Measurements from ENCODE around the gene DGKH.

DGKH gene

DNA sequence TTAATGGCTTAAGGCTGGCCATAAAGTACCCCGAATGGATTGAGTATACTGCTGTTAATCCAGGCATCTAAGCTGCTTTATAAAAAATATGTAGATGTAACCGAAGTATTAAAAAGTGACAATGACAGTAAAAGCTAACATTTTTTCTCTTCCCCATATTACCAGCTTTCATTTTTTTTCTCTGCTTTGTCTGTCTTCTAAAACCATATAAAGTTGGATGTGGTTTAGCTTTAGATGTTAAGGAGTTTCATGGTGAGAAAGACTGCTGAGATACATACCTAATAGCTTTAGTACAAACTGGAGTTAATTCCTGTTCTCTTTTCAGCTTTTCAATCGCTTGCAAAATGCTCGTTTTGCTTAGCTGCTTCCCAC is 224.3 kb downstream of the DGKH start:
- H3K9me3 ChIP-seq: no peaks in the 10 kb centered on the region
- peaks cover 8 to 19% of the 10 kb centered on the region in 2 experiments for H3K4me1 ChIP-seq (ENCODE audit: control insufficient read depth in 1 of 2, insufficient read depth in 1 of 2, low read depth in 1 of 2, low read length in 1 of 2)
- TF ChIP-seq, protein P1, sequence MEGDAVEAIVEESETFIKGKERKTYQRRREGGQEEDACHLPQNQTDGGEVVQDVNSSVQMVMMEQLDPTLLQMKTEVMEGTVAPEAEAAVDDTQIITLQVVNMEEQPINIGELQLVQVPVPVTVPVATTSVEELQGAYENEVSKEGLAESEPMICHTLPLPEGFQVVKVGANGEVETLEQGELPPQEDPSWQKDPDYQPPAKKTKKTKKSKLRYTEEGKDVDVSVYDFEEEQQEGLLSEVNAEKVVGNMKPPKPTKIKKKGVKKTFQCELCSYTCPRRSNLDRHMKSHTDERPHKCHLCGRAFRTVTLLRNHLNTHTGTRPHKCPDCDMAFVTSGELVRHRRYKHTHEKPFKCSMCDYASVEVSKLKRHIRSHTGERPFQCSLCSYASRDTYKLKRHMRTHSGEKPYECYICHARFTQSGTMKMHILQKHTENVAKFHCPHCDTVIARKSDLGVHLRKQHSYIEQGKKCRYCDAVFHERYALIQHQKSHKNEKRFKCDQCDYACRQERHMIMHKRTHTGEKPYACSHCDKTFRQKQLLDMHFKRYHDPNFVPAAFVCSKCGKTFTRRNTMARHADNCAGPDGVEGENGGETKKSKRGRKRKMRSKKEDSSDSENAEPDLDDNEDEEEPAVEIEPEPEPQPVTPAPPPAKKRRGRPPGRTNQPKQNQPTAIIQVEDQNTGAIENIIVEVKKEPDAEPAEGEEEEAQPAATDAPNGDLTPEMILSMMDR (IDR thresholded peaks at IDR 0.05): no peak
- no peaks in the 10 kb centered on the region for H3K27me3 ChIP-seq
- no peaks in the 10 kb centered on the region for H3K36me3 ChIP-seq
- peak overlapping the region; percentile 73 to 89 for H3K4me3 ChIP-seq (ENCODE audit: low read depth in 1 of 2, low read length in 1 of 2)
- no peak overlapping the region for H3K27ac ChIP-seq

DNA sequence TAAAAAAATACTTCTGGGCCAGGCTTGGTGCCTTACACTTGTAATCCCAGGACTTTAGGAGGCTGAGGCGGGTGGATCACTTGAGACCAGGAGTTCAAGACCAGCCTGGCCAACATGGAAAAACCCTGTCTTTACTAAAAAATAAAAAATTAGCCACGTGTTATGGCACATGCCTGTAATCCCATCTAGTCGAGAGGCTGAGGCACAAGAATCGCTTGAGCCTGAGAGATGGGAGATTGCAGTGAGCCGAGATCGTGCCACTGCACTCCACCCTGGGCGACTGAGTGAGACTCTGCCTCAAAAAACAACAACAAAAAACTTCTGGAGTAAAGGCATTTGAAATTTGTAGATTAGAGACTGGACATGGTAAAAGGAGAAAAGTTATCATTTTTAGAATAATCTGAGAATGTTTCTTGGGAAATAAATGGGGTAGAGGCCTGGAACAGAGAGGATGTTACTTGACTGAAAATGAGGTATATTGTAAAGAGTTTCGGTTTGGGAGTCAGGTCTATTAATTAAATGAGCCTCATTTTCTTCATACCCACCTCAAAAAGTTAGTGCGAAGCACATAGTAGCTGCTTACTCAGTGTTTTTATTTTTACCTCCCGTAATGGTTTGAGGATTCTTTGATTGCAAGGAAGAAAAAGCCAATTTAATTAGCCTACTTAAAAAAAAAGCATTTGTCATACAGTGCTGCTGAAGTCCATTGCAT is 226.1 kb downstream of the DGKH start:
- TF ChIP-seq, protein P1 (IDR thresholded peaks at IDR 0.05): no peak
- Histone ChIP-seq H3K4me1 (ENCODE audit: control insufficient read depth in 1 of 2, insufficient read depth in 1 of 2, low read depth in 1 of 2, low read length in 1 of 2) (peaks cover 13 to 22% of the 10 kb centered on the region in 2 experiments), H3K27ac (no peak overlapping the region), H3K9me3 (no peaks in the 10 kb centered on the region), H3K36me3 (no peaks in the 10 kb centered on the region), H3K4me3 (ENCODE audit: low read depth in 1 of 2, low read length in 1 of 2) (no peak overlapping the region), H3K27me3 (no peaks in the 10 kb centered on the region)

DNA sequence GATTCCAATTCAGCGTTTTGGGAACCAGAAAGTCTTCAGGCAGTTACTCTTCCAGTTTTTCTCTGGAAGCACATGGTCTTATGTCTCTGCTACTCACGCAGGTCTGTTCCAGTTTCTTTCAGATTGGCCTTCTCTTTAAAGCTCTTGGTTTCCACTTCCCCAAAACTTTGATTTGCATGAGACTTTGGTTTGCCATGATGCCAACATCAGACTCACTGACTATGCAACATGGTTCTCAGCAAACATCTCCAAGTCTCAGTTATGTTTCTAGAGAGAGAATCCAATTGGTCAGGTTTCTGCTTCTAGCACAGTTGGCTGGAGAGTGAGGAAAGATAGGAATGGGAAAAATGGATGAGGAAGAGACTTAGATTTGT is 226.6 kb downstream of the DGKH start:
- TF ChIP-seq, protein P1 (IDR thresholded peaks at IDR 0.05): no peak
- Histone ChIP-seq H3K36me3 (no peaks in the 10 kb centered on the region), H3K4me3 (ENCODE audit: low read depth in 1 of 2, low read length in 1 of 2) (no peak overlapping the region), H3K9me3 (no peaks in the 10 kb centered on the region), H3K4me1 (ENCODE audit: control insufficient read depth in 1 of 2, insufficient read depth in 1 of 2, low read depth in 1 of 2, low read length in 1 of 2) (peaks cover 13 to 22% of the 10 kb centered on the region in 2 experiments), H3K27ac (no peak overlapping the region), H3K27me3 (no peaks in the 10 kb centered on the region)

DNA sequence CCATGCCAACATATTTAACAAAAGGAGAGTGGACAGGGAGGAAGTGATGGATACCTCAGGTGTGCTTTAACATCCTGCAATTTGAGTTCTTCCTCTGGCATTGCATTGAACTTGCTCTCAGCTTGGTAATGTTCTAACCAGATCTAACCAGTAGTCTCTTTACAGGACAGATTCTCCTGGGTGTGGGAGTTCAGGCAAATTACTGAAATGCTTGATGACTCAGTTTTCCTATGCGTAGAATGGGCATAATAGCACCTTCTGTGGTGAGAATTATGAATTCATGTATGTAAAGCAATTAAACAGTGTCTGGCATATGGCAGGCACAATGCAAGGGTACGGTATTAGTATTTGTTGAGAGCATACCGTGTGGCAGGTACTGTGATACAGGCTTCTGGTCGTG is 227.1 kb downstream of the DGKH start:
- TF ChIP-seq, protein P1 (IDR thresholded peaks at IDR 0.05): no peak
- Histone ChIP-seq H3K27me3 (no peaks in the 10 kb centered on the region), H3K4me1 (ENCODE audit: control insufficient read depth in 1 of 2, insufficient read depth in 1 of 2, low read depth in 1 of 2, low read length in 1 of 2) (peaks cover 13 to 22% of the 10 kb centered on the region in 2 experiments), H3K4me3 (ENCODE audit: low read depth in 1 of 2, low read length in 1 of 2) (no peak overlapping the region), H3K9me3 (no peaks in the 10 kb centered on the region), H3K27ac (no peak overlapping the region), H3K36me3 (no peaks in the 10 kb centered on the region)

DNA sequence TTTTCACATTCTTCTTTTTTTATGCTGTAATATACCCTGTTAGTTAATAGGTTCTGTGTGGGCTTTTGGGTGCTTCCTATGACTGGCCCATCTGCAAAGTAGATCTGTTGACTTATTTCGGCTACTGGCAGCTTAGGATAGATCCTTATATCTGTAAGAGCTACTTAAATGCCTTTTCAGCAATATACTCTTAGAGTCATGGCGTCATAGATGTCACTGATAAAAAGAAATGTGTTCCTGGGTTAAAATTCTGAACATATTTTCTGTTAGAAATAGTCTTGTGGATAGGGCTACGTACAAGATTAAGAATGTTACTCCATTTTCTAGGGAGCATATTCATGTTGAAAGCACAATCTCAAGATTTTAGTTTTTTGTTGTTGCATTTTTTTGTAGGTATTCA is 228.2 kb downstream of the DGKH start:
- H3K27me3 ChIP-seq: no peaks in the 10 kb centered on the region
- TF ChIP-seq, protein P1 (IDR thresholded peaks at IDR 0.05): no peak
- no peaks in the 10 kb centered on the region for H3K36me3 ChIP-seq
- H3K4me3 ChIP-seq (ENCODE audit: low read depth in 1 of 2, low read length in 1 of 2): no peak overlapping the region
- no peaks in the 10 kb centered on the region for H3K9me3 ChIP-seq
- no peak overlapping the region for H3K27ac ChIP-seq
- peaks cover 13 to 20% of the 10 kb centered on the region in 2 experiments for H3K4me1 ChIP-seq (ENCODE audit: control insufficient read depth in 1 of 2, insufficient read depth in 1 of 2, low read depth in 1 of 2, low read length in 1 of 2)

Measured in neutrophil (primary cell).